Posterior cingulate gyrus (tissue), 11 donors: Measurements from ENCODE around the gene EOGT.

Experiments used
- DNase-seq, 10 donors: peaks; one replicate each; pipeline versions ENCODE4 v3.0.0 to v3.0.0-alpha.2; 2020 to 2021; ENCODE audit warnings: mixed read lengths in 3 of 10
- intact Hi-C: fragments of 100-400 bp; cut with DNase I; formaldehyde crosslinking; loops from one replicate; pipeline ENCODE4 v1.15.1; 2023

EOGT gene

DNA sequence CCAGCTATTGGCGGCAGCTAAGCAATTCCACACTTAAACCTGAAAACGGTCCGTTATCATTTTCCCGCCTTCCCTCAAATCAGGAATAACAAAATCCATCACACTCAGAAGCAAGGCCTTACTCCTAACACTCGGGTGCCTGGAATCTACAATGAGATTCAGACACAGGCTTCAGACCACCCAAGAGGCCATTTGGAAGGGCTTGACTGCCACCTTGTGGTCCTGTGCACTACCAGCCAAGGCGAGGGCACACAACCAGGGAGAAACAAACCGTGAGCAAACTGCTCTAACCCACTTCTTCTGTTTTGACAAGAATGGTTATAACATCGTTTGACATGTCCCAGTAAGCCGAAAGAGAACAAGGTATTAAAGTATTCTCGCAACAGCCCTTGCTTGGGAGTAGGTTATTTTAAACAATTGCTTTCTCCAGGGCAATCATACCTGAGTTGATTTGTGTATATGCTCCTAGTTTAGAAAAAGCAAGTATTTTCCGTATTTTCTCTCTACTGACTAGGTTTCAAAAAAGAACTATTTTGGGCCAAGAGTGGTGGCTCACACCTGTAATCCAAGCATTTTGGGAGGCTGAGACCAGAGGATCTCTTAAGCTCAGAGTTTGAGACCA, 41.0 kb downstream of the EOGT start:
- peak; percentile 45 to 95 (median 77) for DNase-seq
- intact Hi-C loops: loop anchor here (5.0 kb wide), 2 partner anchors 80 to 1860 kb away; no protein-coding TSS in a partner anchor

DNA sequence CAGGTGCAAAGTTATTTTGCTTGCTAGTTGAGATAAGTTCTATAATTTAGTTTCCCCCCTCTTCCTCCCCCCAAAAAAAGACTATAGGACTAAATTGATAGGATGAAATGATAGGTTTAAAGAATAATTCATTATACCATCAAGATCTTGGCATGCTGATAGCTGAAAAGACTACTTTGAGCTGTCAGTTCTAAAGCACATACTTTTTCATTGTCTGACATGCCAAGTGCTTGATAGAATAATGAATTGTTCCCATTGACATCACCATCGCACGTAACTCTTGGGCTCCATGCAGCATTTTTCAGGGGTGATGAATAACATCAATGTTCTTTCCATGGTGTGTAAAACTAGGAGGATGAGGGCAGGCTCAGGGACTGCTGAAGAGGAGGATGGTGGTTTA, 48.8 kb downstream of the EOGT start:
- intact Hi-C loops: no loop called here
- no peak for DNase-seq

DNA sequence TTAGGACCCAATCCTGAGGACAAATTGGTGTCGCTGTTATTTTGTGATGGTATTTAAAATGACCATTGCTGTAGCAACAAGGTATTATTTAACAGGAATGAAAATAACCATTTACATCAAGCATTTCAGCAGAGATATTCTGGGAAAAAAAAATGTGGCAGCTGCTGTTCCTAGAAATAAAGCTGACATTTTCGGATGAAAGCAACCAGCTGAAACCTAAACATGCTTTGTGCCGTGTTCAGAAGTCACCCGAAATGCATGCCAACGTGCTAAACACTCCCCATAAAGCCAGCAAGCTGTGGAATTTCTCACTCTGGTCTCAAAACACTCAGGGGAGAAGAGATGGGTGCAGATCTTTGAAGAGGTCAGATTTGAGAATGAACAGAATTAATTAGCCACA, 49.6 kb downstream of the EOGT start:
- intact Hi-C loops: no loop called here
- DNase-seq: no peak

DNA sequence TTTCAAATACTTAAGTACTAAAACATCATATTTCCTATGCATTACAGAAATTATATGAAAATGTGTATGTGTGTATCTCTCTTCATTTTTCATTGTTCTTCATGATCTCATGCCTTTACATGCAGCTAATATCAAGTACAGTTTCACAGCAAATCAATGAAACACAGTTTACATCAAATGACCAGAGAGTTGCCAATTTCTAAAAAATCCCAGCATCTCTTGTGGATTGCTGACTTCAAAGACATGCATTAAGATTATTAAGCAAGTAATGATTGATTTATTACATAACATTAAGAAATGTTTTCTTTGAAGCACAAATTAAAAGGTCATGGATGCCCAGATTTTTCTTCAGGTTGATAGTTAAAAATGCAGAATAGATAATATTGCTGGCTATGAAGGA, 50.1 kb downstream of the EOGT start:
- intact Hi-C loops: no loop called here
- no peak for DNase-seq

DNA sequence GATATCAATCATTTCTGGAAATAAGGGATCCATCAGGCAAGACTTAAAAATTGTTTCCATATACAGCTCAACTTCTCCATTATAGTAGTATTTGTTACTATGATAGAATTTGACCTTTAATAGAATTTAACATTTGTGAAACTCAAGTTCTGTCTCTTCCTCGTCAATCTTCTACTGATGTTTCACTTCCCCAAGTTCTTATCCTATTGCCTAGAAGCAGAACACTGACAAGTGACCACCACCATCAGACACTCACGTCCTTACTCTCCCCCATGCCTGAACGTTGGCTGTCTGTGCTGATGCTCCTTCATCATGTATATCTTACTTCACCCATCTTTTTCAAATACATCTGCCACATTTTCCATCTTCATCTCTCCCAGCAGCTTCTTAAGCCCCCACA, 54.6 kb downstream of the EOGT start:
- no peak for DNase-seq
- intact Hi-C loops: no loop called here

DNA sequence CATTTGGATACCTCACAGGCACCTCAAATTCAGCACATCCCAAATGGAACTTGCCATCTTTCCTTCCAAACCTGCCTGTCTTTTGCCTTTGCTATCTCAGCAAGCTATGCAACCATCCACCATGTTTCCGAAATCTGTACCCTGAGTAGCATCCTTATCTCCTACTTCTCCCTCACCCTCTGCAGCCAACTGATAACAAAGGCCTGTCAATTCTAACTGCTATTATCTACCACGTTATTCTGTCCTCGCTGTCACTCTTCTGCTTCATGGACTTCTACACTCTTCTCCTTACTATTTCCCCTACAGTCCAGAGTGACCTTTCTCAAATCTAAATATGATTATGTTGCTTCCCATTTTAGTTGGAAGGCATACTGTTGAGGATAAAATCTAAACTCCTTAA, 55.6 kb downstream of the EOGT start:
- intact Hi-C loops: no loop called here

DNA sequence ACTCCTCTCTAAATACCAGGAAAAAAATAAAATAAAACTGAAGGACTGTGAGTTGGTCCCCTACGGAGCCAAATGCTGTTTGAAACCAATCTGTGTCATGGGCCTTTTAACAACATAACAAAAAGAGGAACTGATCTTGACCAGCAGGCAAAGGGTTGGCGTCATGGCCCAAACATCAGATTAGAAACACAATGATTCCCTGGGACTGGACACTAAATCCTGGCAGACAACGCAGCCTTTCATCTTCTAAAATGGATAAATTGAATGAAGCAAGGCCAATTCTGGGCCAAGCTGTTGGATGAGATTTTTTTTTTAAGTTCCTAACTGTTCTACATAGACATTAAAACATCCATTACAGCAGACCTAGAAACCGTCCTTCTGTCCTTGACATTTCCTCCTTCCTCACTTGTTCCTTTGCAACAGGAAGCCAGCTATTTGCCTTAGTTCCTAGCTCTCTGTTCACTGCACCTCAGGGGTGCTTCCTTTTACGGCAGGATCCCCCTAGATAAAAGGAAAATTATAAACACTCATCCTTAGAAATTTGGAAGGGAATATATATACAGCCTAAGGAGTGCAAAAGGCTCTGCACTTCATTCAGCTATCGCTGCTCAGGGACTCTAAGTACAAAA, 59.6 kb downstream of the EOGT start:
- no peak for DNase-seq
- intact Hi-C loops: no loop called here

More for the DNA sequence above, 55.6 kb downstream of the EOGT start:
- DNase-seq: no peak

DNA sequence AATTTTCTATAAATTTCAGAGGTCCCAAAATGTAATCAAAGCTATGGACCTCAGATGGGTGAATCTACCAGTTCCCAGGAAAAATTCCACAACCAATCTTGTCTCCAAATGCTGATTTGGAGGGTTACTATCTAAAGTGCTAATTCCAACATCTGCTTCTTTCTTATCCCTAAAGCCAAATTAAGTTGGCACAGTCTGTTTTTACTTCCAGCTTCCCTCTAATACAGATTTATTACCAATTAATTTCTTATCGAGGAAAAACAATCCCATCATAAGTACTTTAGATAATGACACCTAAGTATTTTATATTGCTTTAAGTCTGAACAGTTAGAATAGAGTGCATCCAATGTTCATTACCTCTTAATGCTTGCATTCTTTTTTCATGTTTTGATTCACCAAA, 68.3 kb downstream of the EOGT start:
- intact Hi-C loops: no loop called here
- no peak for DNase-seq

DNA sequence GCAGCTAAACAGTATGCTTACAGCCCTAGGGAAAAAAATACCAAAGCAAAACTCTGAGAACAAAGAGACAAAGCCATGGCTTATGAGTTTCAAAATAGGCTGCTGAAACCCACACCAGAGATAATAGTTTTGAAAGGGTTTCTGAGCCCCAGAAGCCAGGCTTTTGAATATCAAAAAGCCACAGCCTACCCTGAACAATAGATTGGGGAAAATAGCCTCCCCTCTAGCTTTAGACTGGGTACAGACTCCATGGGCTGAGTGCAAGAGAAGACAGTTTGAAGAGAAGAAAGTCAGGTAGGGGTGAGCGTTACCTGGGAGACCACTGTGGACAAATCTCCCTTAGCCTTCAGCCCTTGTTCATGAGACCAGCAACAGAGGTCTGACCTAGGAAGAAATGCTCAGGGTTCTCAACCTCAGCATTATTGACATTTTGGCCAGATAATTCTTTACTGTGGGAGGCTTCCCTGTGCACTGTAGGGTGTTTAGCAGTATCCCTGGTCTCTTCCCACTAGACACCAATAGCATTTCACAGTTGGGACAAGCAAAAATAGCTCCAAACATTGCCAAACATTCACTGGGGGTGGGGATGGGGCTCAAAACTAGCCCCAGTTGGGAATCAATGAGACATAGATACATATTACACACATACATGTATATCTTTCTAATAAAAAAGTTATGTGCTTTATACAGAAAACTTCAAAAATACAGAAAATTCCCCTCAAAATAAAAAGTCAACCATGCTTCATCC, 69.6 kb downstream of the EOGT start:
- intact Hi-C loops: no loop called here
- DNase-seq: no peak

DNA sequence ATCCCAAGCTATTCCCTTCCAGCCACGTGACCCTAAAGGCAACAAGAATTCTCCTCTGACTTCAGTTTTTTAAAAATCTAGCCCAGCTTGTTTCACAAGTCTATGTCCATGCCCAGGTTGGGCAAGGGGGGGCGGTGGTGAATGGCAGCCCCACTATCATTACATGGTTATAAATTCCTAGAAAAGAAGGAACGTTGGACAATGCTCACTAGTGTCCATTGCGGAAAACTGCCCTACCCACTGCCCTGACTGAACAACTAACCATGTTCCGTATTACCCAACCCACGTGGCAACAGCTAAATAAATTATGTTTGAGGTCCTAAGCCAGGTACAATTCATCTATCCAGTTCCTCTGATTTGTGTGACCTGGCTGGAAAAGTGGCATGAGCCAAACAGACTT, 72.4 kb downstream of the EOGT start:
- intact Hi-C loops: no loop called here
- no peak for DNase-seq

DNA sequence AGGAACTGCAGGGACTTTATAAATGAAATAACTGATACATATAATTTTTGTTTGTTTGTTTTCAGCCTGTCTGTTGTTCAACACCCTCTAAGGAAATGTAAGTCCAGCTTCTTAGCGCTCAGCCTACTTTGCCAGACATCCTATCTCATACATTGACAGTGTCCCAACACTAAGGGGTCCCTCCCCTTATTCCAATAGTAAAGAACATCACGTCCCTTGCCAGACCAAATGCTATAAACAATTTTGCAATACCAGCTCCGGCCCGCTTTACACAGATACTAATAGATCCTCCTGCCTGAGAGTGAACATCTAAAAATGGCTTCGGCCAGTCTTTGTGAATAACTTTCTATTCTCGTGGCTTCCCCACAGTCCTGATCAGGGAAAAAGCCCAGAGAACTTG, 76.6 kb downstream of the EOGT start:
- intact Hi-C loops: no loop called here
- no peak for DNase-seq

DNA sequence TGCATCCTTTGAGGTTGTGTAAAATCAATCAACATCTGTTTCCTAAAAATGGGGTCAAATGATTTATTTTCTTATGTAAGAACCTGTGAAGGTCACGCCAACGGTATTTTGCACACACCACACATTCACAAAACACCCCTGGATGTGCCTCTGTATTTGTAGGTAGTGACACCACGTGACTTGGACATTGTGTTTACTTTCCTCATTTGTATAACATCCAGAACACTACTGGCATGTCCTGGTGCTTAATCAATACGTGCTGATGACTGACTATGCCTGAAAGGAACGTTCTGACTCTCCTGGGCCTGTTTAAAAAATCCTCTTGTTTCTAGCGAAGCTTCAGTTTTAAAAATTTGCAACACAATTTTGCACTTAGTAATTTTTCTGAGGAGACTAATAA, 77.7 kb downstream of the EOGT start:
- intact Hi-C loops: no loop called here
- DNase-seq: no peak

DNA sequence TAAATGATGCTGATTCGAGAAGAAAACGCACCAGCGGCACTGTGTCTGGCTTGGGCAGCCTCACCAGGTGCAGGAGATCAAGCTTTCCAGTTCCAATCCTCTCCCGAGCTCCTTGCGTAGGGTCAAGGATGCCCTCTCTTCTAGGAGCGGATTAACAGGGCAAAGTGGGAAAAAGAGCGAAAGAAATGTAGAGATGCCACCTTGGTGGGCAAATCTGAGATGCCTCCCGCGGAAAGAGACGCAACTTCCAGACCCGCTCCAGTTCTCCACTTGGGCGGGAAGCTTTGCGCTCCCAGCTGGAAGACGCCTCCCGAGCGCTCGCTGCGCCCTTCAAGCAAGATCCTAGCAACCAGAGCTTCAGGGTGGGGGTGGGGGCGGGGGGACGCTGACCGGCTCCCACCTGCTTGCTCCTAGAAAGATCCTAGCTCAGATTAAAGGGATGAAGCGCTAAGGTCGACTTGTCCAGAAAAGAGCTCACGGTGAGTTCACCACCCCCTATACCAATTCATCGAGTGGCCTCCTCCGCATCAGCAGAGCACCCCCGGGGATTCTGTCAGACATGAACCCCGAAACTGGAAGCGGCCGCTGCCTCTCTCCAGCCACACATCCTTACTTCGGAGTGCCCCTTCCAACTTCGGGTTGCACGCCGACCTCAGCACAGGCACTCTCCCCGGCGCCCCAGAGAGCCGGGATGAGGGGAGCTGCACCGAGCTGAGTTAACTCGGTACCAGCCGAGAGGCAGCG, 81.9 kb downstream of the EOGT start:
- intact Hi-C loops: loop anchor here (5.0 kb wide), 1 partner anchor 39 kb away; no protein-coding TSS in a partner anchor
- DNase-seq: peak in 4 of 10 donors; percentile 12 to 55 (median 20)
